ENCODE results near the gene DDX41. TPM values are rescaled to one million over a fixed set of nuclear protein-coding genes. Genes with fewer than 3 reads are reported as not detected.

DDX41 gene
- total RNA-seq, 4 donors from 2014 or later, result 85.3 to 139 (median 105) TPM

GRCh38 chr5:177530638-177531037 is 13.9 kb upstream of the DDX41 start:
- Histone ChIP-seq H3K27ac (no peak overlapping the region), H3K9me3 (no peaks in the 10 kb centered on the region), H3K36me3 (peaks cover 0 to 87% (median 39%) of the 10 kb centered on the region in 3 donors), H3K4me3 (no peak overlapping the region), H3K27me3 (no peaks in the 10 kb centered on the region), H3K4me1 (no peaks in the 10 kb centered on the region)
- TF ChIP-seq CTCF (IDR thresholded peaks at IDR 0.05), result no peak
- TF ChIP-seq POLR2A (IDR thresholded peaks at IDR 0.05), result no peak
- TF ChIP-seq EP300 (IDR thresholded peaks at IDR 0.05), result no peak
- 73 to 83% methylated on average over 3 of the region's 3 CpGs for WGBS, 2 donors
- no peak for DNase-seq (ENCODE audit: low spot score in 2 of 2)

GRCh38 chr5:177529247-177530203 is 12.8 kb upstream of the DDX41 start:
- no peaks in the 10 kb centered on the region for H3K27me3 ChIP-seq
- peaks cover 2 to 97% (median 49%) of the 10 kb centered on the region in 3 donors for H3K36me3 ChIP-seq
- no peak for DNase-seq (ENCODE audit: low spot score in 2 of 2)
- no peak for TF ChIP-seq POLR2A (IDR thresholded peaks at IDR 0.05)
- no peak for TF ChIP-seq EP300 (IDR thresholded peaks at IDR 0.05)
- no peak for TF ChIP-seq CTCF (IDR thresholded peaks at IDR 0.05)
- H3K4me3 ChIP-seq, result no peak overlapping the region
- no peak overlapping the region for H3K27ac ChIP-seq
- no peaks in the 10 kb centered on the region for H3K4me1 ChIP-seq
- H3K9me3 ChIP-seq, result no peaks in the 10 kb centered on the region
- 82 to 87% methylated on average over 12 of the region's 12 CpGs for WGBS, 2 donors

GRCh38 chr5:177528631-177529030 is 11.9 kb upstream of the DDX41 start:
- DNase-seq (ENCODE audit: low spot score in 2 of 2), result no peak

GRCh38 chr5:177527595-177527994 is 10.8 kb upstream of the DDX41 start:
- no peak for DNase-seq (ENCODE audit: low spot score in 2 of 2)

More at GRCh38 chr5:177528631-177529030, 11.9 kb upstream of the DDX41 start:
- Histone ChIP-seq H3K4me1 (no peaks in the 10 kb centered on the region), H3K36me3 (peaks cover 2 to 100% (median 51%) of the 10 kb centered on the region in 3 donors), H3K27me3 (no peaks in the 10 kb centered on the region), H3K27ac (no peak overlapping the region), H3K4me3 (no peak overlapping the region), H3K9me3 (no peaks in the 10 kb centered on the region)
- WGBS, 2 donors, result 80 to 88% methylated on average over 10 of the region's 10 CpGs
- TF ChIP-seq CTCF (IDR thresholded peaks at IDR 0.05), result no peak
- TF ChIP-seq EP300 (IDR thresholded peaks at IDR 0.05), result no peak
- no peak for TF ChIP-seq POLR2A (IDR thresholded peaks at IDR 0.05)

More at GRCh38 chr5:177527595-177527994, 10.8 kb upstream of the DDX41 start:
- no peak overlapping the region for H3K4me3 ChIP-seq
- no peak for TF ChIP-seq EP300 (IDR thresholded peaks at IDR 0.05)
- no peak for TF ChIP-seq POLR2A (IDR thresholded peaks at IDR 0.05)
- no peak for TF ChIP-seq CTCF (IDR thresholded peaks at IDR 0.05)
- H3K36me3 ChIP-seq, result peaks cover 2 to 100% (median 51%) of the 10 kb centered on the region in 3 donors
- no peaks in the 10 kb centered on the region for H3K4me1 ChIP-seq
- no peak overlapping the region for H3K27ac ChIP-seq
- H3K9me3 ChIP-seq, result no peaks in the 10 kb centered on the region
- H3K27me3 ChIP-seq, result no peaks in the 10 kb centered on the region
- WGBS, 2 donors, result 90% methylated on average over 8 of the region's 8 CpGs

All from tibial nerve (tissue), 4 donors.